Measurements from ENCODE around the gene TSPEAR. TPM values are rescaled to one million over a fixed set of nuclear protein-coding genes. Genes with fewer than 3 reads are reported as not detected.
A peak's percentile ranks its signal among the peaks of the same experiment; 100 is the strongest.

TSPEAR gene
- total and polyA plus RNA-seq, 2 donors from 2014 or later: 0.09 to 0.22 TPM

DNA sequence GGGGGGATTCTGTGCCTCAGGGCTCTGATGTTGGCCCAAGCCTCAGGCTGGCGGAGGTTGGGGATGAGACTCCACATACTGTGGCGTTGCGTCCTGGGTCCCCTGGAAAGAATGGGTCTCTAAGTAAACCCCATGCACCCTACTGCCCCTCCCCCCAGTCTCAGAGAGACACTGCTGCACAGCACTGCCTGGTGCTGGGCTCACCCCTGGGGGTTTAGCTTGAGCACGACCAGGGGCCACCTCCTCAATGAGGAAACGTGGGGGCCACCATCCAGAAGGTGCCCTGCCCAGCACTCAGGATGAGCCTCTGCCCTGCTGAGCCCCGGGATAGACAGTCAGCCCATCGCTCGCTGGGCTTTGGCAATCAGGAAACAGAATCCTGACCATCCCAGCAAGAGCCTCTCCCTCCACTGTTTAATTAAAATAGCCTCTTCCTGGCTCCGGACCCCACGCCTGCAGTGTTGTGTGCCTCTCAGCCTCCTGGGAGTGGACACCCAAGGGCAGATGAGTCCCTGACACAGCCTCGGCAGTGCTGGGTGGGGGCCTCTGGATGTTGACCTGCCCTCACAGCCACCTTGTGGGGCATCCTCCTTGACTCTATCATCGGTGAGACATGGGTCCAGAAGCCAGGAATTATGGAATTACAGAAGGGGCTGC, 141.4 kb downstream of the TSPEAR start:
- H3K9me3 ChIP-seq (ENCODE audit: control insufficient read depth in 2 of 3, insufficient read depth in 1 of 3, low read length in 3 of 3): no peaks in the 10 kb centered on the region
- intact Hi-C loops (cut with DNase I): no loop called here
- no peak overlapping the region for H3K27ac ChIP-seq (ENCODE audit: low read depth in 2 of 2, low read length in 2 of 2)
- peak in 1 of 5 donors; percentile 35 for DNase-seq
- H3K4me3 ChIP-seq (ENCODE audit: low read length in 3 of 3): no peak overlapping the region
- H3K36me3 ChIP-seq (ENCODE audit: control insufficient read depth in 2 of 3, insufficient read depth in 3 of 3, low read length in 3 of 3): no peaks in the 10 kb centered on the region
- no peaks in the 10 kb centered on the region for H3K4me1 ChIP-seq (ENCODE audit: control insufficient read depth in 2 of 3, insufficient read depth in 2 of 3, low read depth in 1 of 3, low read length in 3 of 3)
- no peak for FAIRE-seq
- no peaks in the 10 kb centered on the region for H3K27me3 ChIP-seq (ENCODE audit: control insufficient read depth, insufficient read depth, low read length)
- TF ChIP-seq, protein P1, sequence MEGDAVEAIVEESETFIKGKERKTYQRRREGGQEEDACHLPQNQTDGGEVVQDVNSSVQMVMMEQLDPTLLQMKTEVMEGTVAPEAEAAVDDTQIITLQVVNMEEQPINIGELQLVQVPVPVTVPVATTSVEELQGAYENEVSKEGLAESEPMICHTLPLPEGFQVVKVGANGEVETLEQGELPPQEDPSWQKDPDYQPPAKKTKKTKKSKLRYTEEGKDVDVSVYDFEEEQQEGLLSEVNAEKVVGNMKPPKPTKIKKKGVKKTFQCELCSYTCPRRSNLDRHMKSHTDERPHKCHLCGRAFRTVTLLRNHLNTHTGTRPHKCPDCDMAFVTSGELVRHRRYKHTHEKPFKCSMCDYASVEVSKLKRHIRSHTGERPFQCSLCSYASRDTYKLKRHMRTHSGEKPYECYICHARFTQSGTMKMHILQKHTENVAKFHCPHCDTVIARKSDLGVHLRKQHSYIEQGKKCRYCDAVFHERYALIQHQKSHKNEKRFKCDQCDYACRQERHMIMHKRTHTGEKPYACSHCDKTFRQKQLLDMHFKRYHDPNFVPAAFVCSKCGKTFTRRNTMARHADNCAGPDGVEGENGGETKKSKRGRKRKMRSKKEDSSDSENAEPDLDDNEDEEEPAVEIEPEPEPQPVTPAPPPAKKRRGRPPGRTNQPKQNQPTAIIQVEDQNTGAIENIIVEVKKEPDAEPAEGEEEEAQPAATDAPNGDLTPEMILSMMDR (IDR thresholded peaks at IDR 0.05; ENCODE audit: borderline replicate concordance, extremely low read depth, insufficient read depth): no peak
- no peak overlapping the region for H3K9ac ChIP-seq (ENCODE audit: low read length in 3 of 3)

DNA sequence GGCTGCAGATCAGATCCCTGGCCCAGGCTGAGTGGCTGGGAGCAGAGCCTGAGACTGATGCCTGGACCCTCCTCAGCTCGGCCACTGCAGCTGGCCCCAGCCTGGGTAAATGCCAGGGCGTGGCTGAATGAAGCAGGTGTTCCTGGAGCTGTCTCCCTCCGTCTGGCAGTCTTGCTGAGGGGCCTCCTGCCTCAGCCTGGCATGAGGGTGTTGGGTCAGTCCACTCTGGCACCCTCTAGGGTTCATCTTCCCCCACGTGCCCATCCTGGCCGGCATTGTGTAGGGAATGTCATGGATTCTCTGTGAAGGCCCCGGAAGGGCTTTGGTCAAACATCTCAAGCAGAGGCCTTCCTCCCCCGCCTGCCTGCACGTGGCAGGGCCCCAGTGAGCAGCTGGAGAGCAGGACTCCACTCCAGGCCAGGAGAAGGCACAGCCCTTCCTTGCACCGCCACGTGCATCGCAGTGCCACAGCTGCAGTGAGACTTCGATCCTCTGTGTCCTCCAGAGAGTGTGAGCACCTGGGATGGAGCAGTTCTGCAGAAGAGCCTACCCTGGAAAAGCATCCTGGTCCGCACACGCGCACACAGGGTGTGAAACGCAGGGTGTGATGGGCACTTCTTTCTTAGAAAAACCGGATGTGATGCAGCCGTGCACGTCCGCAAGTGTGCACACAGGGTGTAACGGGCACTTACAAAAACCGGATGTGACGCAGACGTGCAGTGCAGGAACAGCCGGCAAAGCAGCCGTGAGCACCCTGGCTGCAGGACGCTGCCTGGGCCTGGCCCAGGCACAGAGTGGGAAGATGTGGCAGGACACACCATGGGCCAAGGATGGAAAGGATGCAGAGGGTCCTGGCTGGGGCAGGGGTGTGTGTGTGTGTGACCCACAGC, 142.5 kb downstream of the TSPEAR start:
- Histone ChIP-seq H3K27ac (ENCODE audit: low read depth in 2 of 2, low read length in 2 of 2) (no peak overlapping the region), H3K4me3 (ENCODE audit: low read length in 3 of 3) (no peak overlapping the region), H3K9me3 (ENCODE audit: control insufficient read depth in 2 of 3, insufficient read depth in 1 of 3, low read length in 3 of 3) (no peaks in the 10 kb centered on the region), H3K4me1 (ENCODE audit: control insufficient read depth in 2 of 3, insufficient read depth in 2 of 3, low read depth in 1 of 3, low read length in 3 of 3) (no peaks in the 10 kb centered on the region), H3K9ac (ENCODE audit: low read length in 3 of 3) (no peak overlapping the region), H3K27me3 (ENCODE audit: control insufficient read depth, insufficient read depth, low read length) (no peaks in the 10 kb centered on the region), H3K36me3 (ENCODE audit: control insufficient read depth in 2 of 3, insufficient read depth in 3 of 3, low read length in 3 of 3) (no peaks in the 10 kb centered on the region)
- TF ChIP-seq, protein P1 (IDR thresholded peaks at IDR 0.05; ENCODE audit: borderline replicate concordance, extremely low read depth, insufficient read depth): no peak
- DNase-seq (peak in 1 of 5 donors; percentile 43), FAIRE-seq (no peak)
- intact Hi-C loops (cut with DNase I): no loop called here

DNA sequence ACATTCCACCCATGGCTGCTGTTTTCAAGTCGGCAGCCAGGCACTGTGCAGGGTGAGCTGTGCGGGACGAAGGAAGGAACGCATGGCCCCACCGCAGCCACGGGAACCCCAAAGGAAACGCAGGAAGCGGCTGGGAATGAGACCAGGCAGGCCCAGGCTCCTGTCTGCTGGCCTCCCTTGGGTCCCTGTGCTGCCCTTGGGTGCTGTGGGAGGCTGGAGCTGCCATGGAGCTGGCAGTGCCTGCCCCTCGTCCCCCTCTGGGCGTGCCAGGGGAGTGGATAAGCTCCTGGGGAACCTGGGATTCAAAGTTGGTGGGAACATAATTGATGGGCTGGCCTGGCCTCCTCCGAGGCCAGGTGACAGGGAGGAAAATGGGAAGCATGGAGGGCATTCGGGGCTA, 143.1 kb downstream of the TSPEAR start:
- Histone ChIP-seq H3K4me3 (ENCODE audit: low read length in 3 of 3) (no peak overlapping the region), H3K4me1 (ENCODE audit: control insufficient read depth in 2 of 3, insufficient read depth in 2 of 3, low read depth in 1 of 3, low read length in 3 of 3) (no peaks in the 10 kb centered on the region), H3K9ac (ENCODE audit: low read length in 3 of 3) (no peak overlapping the region), H3K27me3 (ENCODE audit: control insufficient read depth, insufficient read depth, low read length) (no peaks in the 10 kb centered on the region), H3K36me3 (ENCODE audit: control insufficient read depth in 2 of 3, insufficient read depth in 3 of 3, low read length in 3 of 3) (no peaks in the 10 kb centered on the region), H3K9me3 (ENCODE audit: control insufficient read depth in 2 of 3, insufficient read depth in 1 of 3, low read length in 3 of 3) (no peaks in the 10 kb centered on the region), H3K27ac (ENCODE audit: low read depth in 2 of 2, low read length in 2 of 2) (no peak overlapping the region)
- FAIRE-seq (no peak), DNase-seq (peak in 1 of 5 donors; percentile 60)
- TF ChIP-seq, protein P1 (IDR thresholded peaks at IDR 0.05; ENCODE audit: borderline replicate concordance, extremely low read depth, insufficient read depth): no peak
- intact Hi-C loops (cut with DNase I): no loop called here

All from kidney (tissue), 14 donors.